HEK293 (cell line): ENCODE data around the gene KCNK6.

ENCODE experiments used
- CTCF ChIP-seq: fragments of 450-650 bp; formaldehyde crosslinking; IDR thresholded peaks from 2 replicates; pipeline ENCODE4 v1.5.1; 2016; ENCODE audit warnings: missing biosample characterization, missing genetic modification characterization
- ELK4 ChIP-seq: IDR thresholded peaks from 2 replicates; pipeline ENCODE4 v1.6.1; 2011; ENCODE audit warnings: mild to moderate bottlenecking, low read depth, low read length, borderline replicate concordance
- MYNN ChIP-seq: fragments of 450-650 bp; formaldehyde crosslinking; IDR thresholded peaks from 2 replicates; pipeline ENCODE4 v1.5.1; 2016; ENCODE audit warnings: missing biosample characterization, missing genetic modification characterization, borderline replicate concordance
- RBAK ChIP-seq: fragments of 450-650 bp; formaldehyde crosslinking; IDR thresholded peaks from 2 replicates; pipeline ENCODE4 v1.5.1; 2016; ENCODE audit warnings: missing biosample characterization, missing genetic modification characterization
- SETDB1 ChIP-seq: IDR thresholded peaks from one replicate; pipeline ENCODE4 v1.6.1; 2017; ENCODE audit warnings: mild to moderate bottlenecking, low read length, moderate library complexity, mixed read lengths; ENCODE audit not compliant: insufficient read length
- ZBTB26 ChIP-seq: fragments of 450-650 bp; formaldehyde crosslinking; optimal IDR thresholded peaks from 2 replicates; pipeline ENCODE3; 2016; ENCODE audit warnings: missing biosample characterization, mild to moderate bottlenecking, missing genetic modification characterization
- ZIC2 ChIP-seq: fragments of 450-650 bp; formaldehyde crosslinking; IDR thresholded peaks from 2 replicates; pipeline ENCODE4 v1.5.1; 2016; ENCODE audit warnings: missing biosample characterization, missing genetic modification characterization
- ZNF473 ChIP-seq: fragments of 450-650 bp; formaldehyde crosslinking; IDR thresholded peaks from 2 replicates; pipeline ENCODE4 v1.5.1; 2017; ENCODE audit warnings: missing biosample characterization, missing genetic modification characterization
- ZNF560 ChIP-seq: fragments of 450-650 bp; formaldehyde crosslinking; IDR thresholded peaks from 2 replicates; pipeline ENCODE4 v1.5.1; 2017; ENCODE audit warnings: missing biosample characterization, missing genetic modification characterization, borderline replicate concordance

GRCh38 chr19:38373907-38374331, 54.3 kb downstream of the KCNK6 start:
- TF ChIP-seq CTCF (no peak), SETDB1 (no peak), MYNN (tag by site-specific recombination) (no peak), ZIC2 (tag by site-specific recombination) (no peak), ZNF560 (tag by site-specific recombination) (no peak), RBAK (tag by site-specific recombination) (no peak), ELK4 (no peak), ZNF473 (tag by site-specific recombination) (no peak), ZBTB26 (no peak)
